Measurements from ENCODE around the gene TESPA1.
A peak's percentile ranks its signal among the peaks of the same experiment; 100 is the strongest.
"Not testable (repeated sequence)": the region's sequence is repeated elsewhere in the genome, so short reads cannot be mapped to it uniquely, and the experiment has no call there.

The TESPA1 gene

GRCh38 chr12:54986773-54987172 lies 2.2 kb upstream of the TESPA1 start:
- not testable (repeated sequence) for H3K27ac ChIP-seq; DNase-seq (ENCODE audit: low read depth, low spot score)

GRCh38 chr12:54983536-54984101 lies 943 bp downstream of the TESPA1 start:
- H3K27ac ChIP-seq, result no peak overlapping the region
- no peak for DNase-seq (ENCODE audit: low read depth, low spot score)

- no peak overlapping the region for H3K27ac ChIP-seq
- DNase-seq (ENCODE audit: low read depth, low spot score), result no peak
These were observed 2.8 kb downstream of the TESPA1 start for GRCh38 chr12:54981796-54982195.

- no peak for DNase-seq (ENCODE audit: low read depth, low spot score)
- H3K27ac ChIP-seq, result no peak overlapping the region
These were observed 4.2 kb downstream of the TESPA1 start for GRCh38 chr12:54980341-54980740.

GRCh38 chr12:54977857-54978256 lies 6.7 kb downstream of the TESPA1 start:
- no peak for DNase-seq (ENCODE audit: low read depth, low spot score)
- H3K27ac ChIP-seq, result no peak overlapping the region

- no peak overlapping the region for H3K27ac ChIP-seq
- no peak for DNase-seq (ENCODE audit: low read depth, low spot score)
These were observed 7.4 kb downstream of the TESPA1 start for GRCh38 chr12:54977155-54977554.

- DNase-seq (ENCODE audit: low read depth, low spot score), result no peak
- no peak overlapping the region for H3K27ac ChIP-seq
These were observed 8.7 kb downstream of the TESPA1 start for GRCh38 chr12:54975875-54976274.

- no peak for DNase-seq (ENCODE audit: low read depth, low spot score)
- H3K27ac ChIP-seq, result no peak overlapping the region
These were observed 9.3 kb downstream of the TESPA1 start for GRCh38 chr12:54975272-54975671.

- no peak for DNase-seq (ENCODE audit: low read depth, low spot score)
- H3K27ac ChIP-seq, result no peak overlapping the region
These were observed 10.3 kb downstream of the TESPA1 start for GRCh38 chr12:54974279-54974678.

GRCh38 chr12:54973556-54973955 lies 11.0 kb downstream of the TESPA1 start:
- no peak overlapping the region for H3K27ac ChIP-seq
- no peak for DNase-seq (ENCODE audit: low read depth, low spot score)

- H3K27ac ChIP-seq, result no peak overlapping the region
- no peak for DNase-seq (ENCODE audit: low read depth, low spot score)
These were observed 13.8 kb downstream of the TESPA1 start for GRCh38 chr12:54970741-54971140.

- no peak for DNase-seq (ENCODE audit: low read depth, low spot score)
- no peak overlapping the region for H3K27ac ChIP-seq
These were observed 16.3 kb downstream of the TESPA1 start for GRCh38 chr12:54968181-54968730.

GRCh38 chr12:54967461-54967860 lies 17.1 kb downstream of the TESPA1 start:
- H3K27ac ChIP-seq, result no peak overlapping the region

GRCh38 chr12:54961190-54961589 lies 23.4 kb downstream of the TESPA1 start:
- H3K27ac ChIP-seq, result no peak overlapping the region
- DNase-seq (ENCODE audit: low read depth, low spot score), result no peak

More at GRCh38 chr12:54967461-54967860, 17.1 kb downstream of the TESPA1 start:
- DNase-seq (ENCODE audit: low read depth, low spot score), result peak; percentile 33

- no peak for DNase-seq (ENCODE audit: low read depth, low spot score)
- no peak overlapping the region for H3K27ac ChIP-seq
These were observed 25.1 kb downstream of the TESPA1 start for GRCh38 chr12:54959291-54960018.

- H3K27ac ChIP-seq, result no peak overlapping the region
- DNase-seq (ENCODE audit: low read depth, low spot score), result no peak
These were observed 26.4 kb downstream of the TESPA1 start for GRCh38 chr12:54958048-54958658.

GRCh38 chr12:54956818-54957641 lies 27.5 kb downstream of the TESPA1 start:
- no peak overlapping the region for H3K27ac ChIP-seq
- no peak for DNase-seq (ENCODE audit: low read depth, low spot score)

GRCh38 chr12:54956322-54956721 lies 28.2 kb downstream of the TESPA1 start:
- DNase-seq (ENCODE audit: low read depth, low spot score), result no peak
- no peak overlapping the region for H3K27ac ChIP-seq

GRCh38 chr12:54954801-54955200 lies 29.8 kb downstream of the TESPA1 start:
- H3K27ac ChIP-seq, result no peak overlapping the region
- no peak for DNase-seq (ENCODE audit: low read depth, low spot score)

GRCh38 chr12:54954228-54954627 lies 30.3 kb downstream of the TESPA1 start:
- DNase-seq (ENCODE audit: low read depth, low spot score), result no peak
- H3K27ac ChIP-seq, result no peak overlapping the region

All from epithelial cell of prostate (primary cell).